Stomach (tissue), 4 donors: ENCODE data around the gene CMTM4.

Experiments
- CTCF ChIP-seq, 7 experiments: fragments of 450-650 bp in 4 of 7; fragments of 200-600 bp in 3 of 7; sonication (generic) in 3 of 7; IDR thresholded peaks; one replicate each; pipeline ENCODE4 v1.5.1; 2016 to 2019; ENCODE audit warnings: antibody characterized with exemption in 7 of 7, control low read depth in 2 of 7, mild to moderate bottlenecking in 1 of 7
- EP300 ChIP-seq: sonication (generic); formaldehyde crosslinking; IDR thresholded peaks from one replicate; pipeline ENCODE4 v1.6.1; 2017; ENCODE audit warnings: antibody characterized with exemption

- TF ChIP-seq CTCF (IDR thresholded peaks at IDR 0.05) (no peak), EP300 (no peak)
These were observed 87.4 kb downstream of the CMTM4 start for GRCh38 chr16:66609139-66609510.
